IMR-90 (cell line): ENCODE results near the gene SOX21. TPM values are rescaled to one million over a fixed set of nuclear protein-coding genes. Genes with fewer than 3 reads are reported as not detected.

ENCODE experiments used
- ATAC-seq: fragments of 200-7000 bp; cut with Tn5 transposase; 2 replicates; pipeline ENCODE4 v1.9.1; 2020; ENCODE audit warnings: low read depth, mild to moderate bottlenecking, moderate library complexity
- BruUV-seq: library from RNA; stranded (reverse); fragments of 400-500 nt; replicated peaks from 2 replicates; lab custom pipeline; 2021; lab: Mats Ljungman, UMichigan
- CTCF ChIA-PET: fragments of 300-600 bp; formaldehyde crosslinking; extraction: SDS; loops from one replicate; lab custom pipeline; 2021; ENCODE audit warnings: antibody characterized with exemption; lab: Yijun Ruan, JAX
- POLR2A ChIA-PET: fragments of 300-600 bp; sonication (Branson Sonifier 250); formaldehyde crosslinking; loops from one replicate; lab custom pipeline; 2022; ENCODE audit warnings: antibody characterized with exemption; ENCODE audit not compliant: unreplicated experiment; lab: Charles Lee
- DNase-seq: peaks from one replicate; pipeline ENCODE4 v3.0.0; 2013
- H2AFZ ChIP-seq: replicated peaks from 2 replicates; pipeline ENCODE3; 2013; ENCODE audit warnings: low read length, mild to moderate bottlenecking; ENCODE audit not compliant: poor library complexity
- H2AK5ac ChIP-seq: 2 replicates; pipeline ENCODE4 v1.6.1; 2013; ENCODE audit warnings: low read depth, low read length, inconsistent platforms
- H2AK9ac ChIP-seq: replicated peaks from 2 replicates; pipeline ENCODE3; 2013; ENCODE audit warnings: mild to moderate bottlenecking, low read depth, low read length, moderate library complexity; ENCODE audit not compliant: poor library complexity
- H2BK120ac ChIP-seq: 2 replicates; pipeline ENCODE4 v1.6.1; 2013; ENCODE audit warnings: low read depth, low read length, inconsistent platforms
- H2BK15ac ChIP-seq: 3 replicates; pipeline ENCODE4 v1.6.1; 2013; ENCODE audit warnings: low read depth, low read length, inconsistent platforms
- H2BK20ac ChIP-seq: 2 replicates; pipeline ENCODE4 v1.6.1; 2013; ENCODE audit warnings: low read depth, mild to moderate bottlenecking, inconsistent platforms, low read length, moderate library complexity
- H2BK5ac ChIP-seq: 2 replicates; pipeline ENCODE4 v1.6.1; 2013; ENCODE audit warnings: mild to moderate bottlenecking, low read depth, low read length, inconsistent platforms; ENCODE audit not compliant: poor library complexity, severe bottlenecking
- H3K14ac ChIP-seq: replicated peaks from 2 replicates; pipeline ENCODE4 v1.6.1; 2013; ENCODE audit warnings: low read depth, low read length, inconsistent platforms
- H3K18ac ChIP-seq: 2 replicates; pipeline ENCODE4 v1.6.1; 2013; ENCODE audit warnings: low read depth, low read length, control low read depth
- H3K23ac ChIP-seq: 2 replicates; pipeline ENCODE4 v1.6.1; 2013; ENCODE audit warnings: low read depth, low read length, inconsistent platforms
- H3K27ac ChIP-seq: 2 replicates; pipeline ENCODE4 v1.5.1; 2013; ENCODE audit warnings: mild to moderate bottlenecking, control low read depth, low read length; ENCODE audit not compliant: insufficient read depth
- H3K27me3 ChIP-seq: 2 replicates; pipeline ENCODE4 v1.6.1; 2013; ENCODE audit warnings: low read length; ENCODE audit not compliant: control insufficient read depth, insufficient read depth
- H3K36me3 ChIP-seq: 2 replicates; pipeline ENCODE4 v1.6.1; 2013; ENCODE audit warnings: low read length, mixed read lengths; ENCODE audit not compliant: control insufficient read depth, insufficient read depth
- H3K4ac ChIP-seq: 2 replicates; pipeline ENCODE4 v1.6.1; 2013; ENCODE audit warnings: low read depth, low read length, inconsistent platforms
- H3K4me1 ChIP-seq: 2 replicates; pipeline ENCODE4 v1.6.1; 2013; ENCODE audit warnings: low read length, mixed read lengths; ENCODE audit not compliant: control insufficient read depth, insufficient read depth
- H3K4me2 ChIP-seq: 2 replicates; pipeline ENCODE4 v1.6.1; 2013; ENCODE audit warnings: low read depth, mild to moderate bottlenecking, control low read depth, low read length, moderate library complexity
- H3K4me3 ChIP-seq: 2 replicates; pipeline ENCODE4 v1.5.1; 2013; ENCODE audit warnings: low read depth, mild to moderate bottlenecking, control low read depth, low read length, moderate library complexity; ENCODE audit not compliant: insufficient read depth
- H3K56ac ChIP-seq: 2 replicates; pipeline ENCODE4 v1.6.1; 2013; ENCODE audit warnings: low read length, inconsistent platforms; ENCODE audit not compliant: insufficient read depth; ENCODE audit errors: extremely low read depth
- H3K79me1 ChIP-seq, 2 experiments: 2 replicates each; pipeline ENCODE4 v1.6.1; 2013; ENCODE audit warnings: low read length in 2 of 2, inconsistent platforms in 1 of 2, low read depth in 1 of 2
- H3K9ac ChIP-seq: 2 replicates; pipeline ENCODE4 v1.6.1; 2013; ENCODE audit warnings: low read depth, low read length, control low read depth
- H3K9me1 ChIP-seq: 2 replicates; pipeline ENCODE4 v1.6.1; 2013; ENCODE audit warnings: low read length, inconsistent platforms; ENCODE audit not compliant: insufficient read depth
- H3K9me3 ChIP-seq: 2 replicates; pipeline ENCODE4 v1.6.1; 2013; ENCODE audit warnings: low read length; ENCODE audit not compliant: control insufficient read depth, insufficient read depth
- H4K20me1 ChIP-seq: 2 replicates; pipeline ENCODE4 v1.6.1; 2013; ENCODE audit warnings: low read length, inconsistent platforms; ENCODE audit not compliant: insufficient read depth
- H4K5ac ChIP-seq: 2 replicates; pipeline ENCODE4 v1.6.1; 2013; ENCODE audit warnings: mild to moderate bottlenecking, low read depth, low read length, control low read depth
- H4K8ac ChIP-seq, 2 experiments: 2 replicates each; pipeline ENCODE4 v1.6.1; 2013; ENCODE audit warnings: low read depth in 2 of 2, low read length in 2 of 2, control low read depth in 1 of 2, inconsistent platforms in 1 of 2
- H4K91ac ChIP-seq: 2 replicates; pipeline ENCODE4 v1.6.1; 2013; ENCODE audit warnings: low read depth, low read length, inconsistent platforms; ENCODE audit not compliant: insufficient read depth
- MAFK ChIP-seq: IDR thresholded peaks from 2 replicates; pipeline ENCODE4 v1.6.1; 2012; ENCODE audit warnings: low read depth, low read length, improper control_type of control experiment
- MXI1 ChIP-seq: IDR thresholded peaks from 2 replicates; pipeline ENCODE4 v1.6.1; 2012; ENCODE audit warnings: low read depth, mild to moderate bottlenecking, low read length, moderate library complexity, borderline replicate concordance
- USF2 ChIP-seq: fragments of 150-350 bp; IDR thresholded peaks from 2 replicates; pipeline ENCODE4 v1.6.1; 2017; ENCODE audit warnings: mild to moderate bottlenecking, antibody characterized with exemption, low read length, low read depth
- WGBS, 2 experiments: methylation state at CpG; one replicate each; pipeline versions ENCODE4 v1.1.5 to v1.1.7; 2013; ENCODE audit warnings: missing lambda C conversion rate in 2 of 2; ENCODE audit not compliant: insufficient read length in 1 of 2; ENCODE audit errors: extremely low coverage in 2 of 2; 5-methylcytosine and 5-hydroxymethylcytosine counted together
- dilution Hi-C: fragments of 300-500 bp; cut with HindIII; formaldehyde crosslinking; loops from one replicate; pipeline ENCODE4 v1.14.3; 2018; ENCODE audit warnings: low sequenced_read_pairs; ENCODE audit not compliant: unreplicated experiment
- in situ Hi-C: fragments of 300-500 bp; cut with MboI; formaldehyde crosslinking; loops from 3 replicates; pipeline ENCODE4 v1.14.3; 2019; ENCODE audit warnings: low sequenced_read_pairs, inconsistent platforms, mixed read lengths
- intact Hi-C: fragments of 100-400 bp; cut with micrococcal nuclease; formaldehyde crosslinking; loops from 2 replicates; pipeline ENCODE4 v1.10.0; 2022
- polyA plus RNA-seq, 3 experiments: library from polyadenylated mRNA; depleted of rRNA; stranded (reverse); fragments of >200 nt; gene quantifications; 2 replicates each; pipeline ENCODE4 v1.2.3, GENCODE V29; 2012; ENCODE audit warnings: low replicate concordance in 1 of 3
- total RNA-seq: library from RNA; depleted of rRNA; stranded (reverse); fragments of >200 nt; gene quantifications from 2 replicates; pipeline ENCODE4 v1.2.3, GENCODE V29; 2012

Gene SOX21
- total and polyA plus RNA-seq, 2 of the 4 experiments (the other 2 are of a cell fraction): not detected

- Histone ChIP-seq H3K18ac (no peak overlapping the region), H3K4ac (no peak overlapping the region), H4K91ac (no peak overlapping the region), H2BK5ac (no peak overlapping the region), H2BK120ac (no peak overlapping the region), H3K23ac (no peak overlapping the region), H4K20me1 (no peaks in the 10 kb centered on the region), H3K9me3 (no peaks in the 10 kb centered on the region; the same call in 1 of the 2 replicates), H3K9ac (no peak overlapping the region), H3K36me3 (no peaks in the 10 kb centered on the region), H3K27me3 (peaks cover 62% of the 10 kb centered on the region), H3K4me3 (no peak overlapping the region), H2AFZ (no peak overlapping the region), H3K14ac (no peak overlapping the region), H2AK9ac (no peak overlapping the region), H3K9me1 (no peaks in the 10 kb centered on the region), H3K4me2 (no peak overlapping the region), H3K27ac (no peak overlapping the region), H3K56ac (no peak overlapping the region), H4K8ac (no peak overlapping the region), H3K4me1 (no peaks in the 10 kb centered on the region), H2AK5ac (no peak overlapping the region), H3K79me1 (no peaks in the 10 kb centered on the region), H2BK15ac (no peak overlapping the region), H2BK20ac (no peak overlapping the region), H4K5ac (no peak overlapping the region)
- in situ Hi-C loops: loop anchor here (25.0 kb wide), 1 partner anchor 746 kb away; no protein-coding TSS in a partner anchor
- intact Hi-C loops: no loop called here
- TF ChIP-seq USF2 (no peak), MXI1 (no peak), MAFK (no peak)
- no TSS peak for BruUV-seq
- ChIA-PET POLR2A (no interaction called here), CTCF (interaction anchor here (0.6 kb wide), 1 partner anchor 823 kb away, joined by 3 read pairs; no protein-coding TSS in a partner anchor)
- DNase-seq (no peak), ATAC-seq (no peak)
- 67% methylated on average over 3 of the region's 7 CpGs; no CpG with 5 or more reads in 1 of the 2 experiments for WGBS, 2 experiments
- dilution Hi-C loops: no loop called here
These were observed 46.3 kb downstream of the SOX21 start for GRCh38 chr13:94666065-94666464.
